HL-60 (cell line): ENCODE measurements around the gene ALKAL2.

Experiments
- DNase-seq, 2 experiments: peaks; one replicate each; pipeline ENCODE4 v3.0.0-alpha.2; 2010 to 2020; ENCODE audit warnings: low read depth in 1 of 2, low spot score in 1 of 2
- H3K27ac ChIP-seq: fragments of 250-450 bp; sonication (Bioruptor Pico); replicated peaks from 2 replicates; pipeline ENCODE4 v1.5.1; 2020; ENCODE audit warnings: mild to moderate bottlenecking, moderate library complexity
- H3K27me3 ChIP-seq: fragments of 250-450 bp; sonication (Bioruptor Pico); 2 replicates; pipeline ENCODE4 v1.5.1; 2021; ENCODE audit warnings: mild to moderate bottlenecking, moderate library complexity; ENCODE audit not compliant: insufficient read depth, poor library complexity, severe bottlenecking
- H3K4me3 ChIP-seq: replicated peaks from 2 replicates; pipeline ENCODE4 v1.5.1; 2011; ENCODE audit warnings: mild to moderate bottlenecking, control low read depth, low read length; ENCODE audit not compliant: insufficient read depth
- GABPA ChIP-seq: IDR thresholded peaks from 2 replicates; pipeline ENCODE4 v1.6.1; 2012; ENCODE audit warnings: low read depth
- POLR2AphosphoS5 ChIP-seq: IDR thresholded peaks from 2 replicates; pipeline ENCODE4 v1.6.1; 2012; ENCODE audit warnings: low read depth
- SPI1 ChIP-seq: IDR thresholded peaks from 2 replicates; pipeline ENCODE4 v1.6.1; 2012; ENCODE audit warnings: low read depth, mild to moderate bottlenecking, borderline replicate concordance
- TF ChIP-seq, protein P1 (sequence below): IDR thresholded peaks from one replicate; pipeline ENCODE4 v1.5.1; 2011; ENCODE audit warnings: low read length, control low read depth, inconsistent platforms; ENCODE audit not compliant: insufficient read depth
- TF ChIP-seq, protein P2 (sequence below): IDR thresholded peaks from 2 replicates; pipeline ENCODE4 v1.6.1; 2012; ENCODE audit warnings: low read depth; ENCODE audit not compliant: insufficient replicate concordance

ALKAL2 gene

GRCh38 chr2:287471-287885, 413 bp downstream of the ALKAL2 start:
- Histone ChIP-seq H3K4me3 (no peak overlapping the region), H3K27me3 (peaks cover 32% of the 10 kb centered on the region), H3K27ac (no peak overlapping the region)
- DNase-seq: no peak
- TF ChIP-seq SPI1 (no peak), GABPA (no peak), POLR2AphosphoS5 (no peak)
- TF ChIP-seq, protein P1, sequence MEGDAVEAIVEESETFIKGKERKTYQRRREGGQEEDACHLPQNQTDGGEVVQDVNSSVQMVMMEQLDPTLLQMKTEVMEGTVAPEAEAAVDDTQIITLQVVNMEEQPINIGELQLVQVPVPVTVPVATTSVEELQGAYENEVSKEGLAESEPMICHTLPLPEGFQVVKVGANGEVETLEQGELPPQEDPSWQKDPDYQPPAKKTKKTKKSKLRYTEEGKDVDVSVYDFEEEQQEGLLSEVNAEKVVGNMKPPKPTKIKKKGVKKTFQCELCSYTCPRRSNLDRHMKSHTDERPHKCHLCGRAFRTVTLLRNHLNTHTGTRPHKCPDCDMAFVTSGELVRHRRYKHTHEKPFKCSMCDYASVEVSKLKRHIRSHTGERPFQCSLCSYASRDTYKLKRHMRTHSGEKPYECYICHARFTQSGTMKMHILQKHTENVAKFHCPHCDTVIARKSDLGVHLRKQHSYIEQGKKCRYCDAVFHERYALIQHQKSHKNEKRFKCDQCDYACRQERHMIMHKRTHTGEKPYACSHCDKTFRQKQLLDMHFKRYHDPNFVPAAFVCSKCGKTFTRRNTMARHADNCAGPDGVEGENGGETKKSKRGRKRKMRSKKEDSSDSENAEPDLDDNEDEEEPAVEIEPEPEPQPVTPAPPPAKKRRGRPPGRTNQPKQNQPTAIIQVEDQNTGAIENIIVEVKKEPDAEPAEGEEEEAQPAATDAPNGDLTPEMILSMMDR: no peak
- TF ChIP-seq, protein P2, sequence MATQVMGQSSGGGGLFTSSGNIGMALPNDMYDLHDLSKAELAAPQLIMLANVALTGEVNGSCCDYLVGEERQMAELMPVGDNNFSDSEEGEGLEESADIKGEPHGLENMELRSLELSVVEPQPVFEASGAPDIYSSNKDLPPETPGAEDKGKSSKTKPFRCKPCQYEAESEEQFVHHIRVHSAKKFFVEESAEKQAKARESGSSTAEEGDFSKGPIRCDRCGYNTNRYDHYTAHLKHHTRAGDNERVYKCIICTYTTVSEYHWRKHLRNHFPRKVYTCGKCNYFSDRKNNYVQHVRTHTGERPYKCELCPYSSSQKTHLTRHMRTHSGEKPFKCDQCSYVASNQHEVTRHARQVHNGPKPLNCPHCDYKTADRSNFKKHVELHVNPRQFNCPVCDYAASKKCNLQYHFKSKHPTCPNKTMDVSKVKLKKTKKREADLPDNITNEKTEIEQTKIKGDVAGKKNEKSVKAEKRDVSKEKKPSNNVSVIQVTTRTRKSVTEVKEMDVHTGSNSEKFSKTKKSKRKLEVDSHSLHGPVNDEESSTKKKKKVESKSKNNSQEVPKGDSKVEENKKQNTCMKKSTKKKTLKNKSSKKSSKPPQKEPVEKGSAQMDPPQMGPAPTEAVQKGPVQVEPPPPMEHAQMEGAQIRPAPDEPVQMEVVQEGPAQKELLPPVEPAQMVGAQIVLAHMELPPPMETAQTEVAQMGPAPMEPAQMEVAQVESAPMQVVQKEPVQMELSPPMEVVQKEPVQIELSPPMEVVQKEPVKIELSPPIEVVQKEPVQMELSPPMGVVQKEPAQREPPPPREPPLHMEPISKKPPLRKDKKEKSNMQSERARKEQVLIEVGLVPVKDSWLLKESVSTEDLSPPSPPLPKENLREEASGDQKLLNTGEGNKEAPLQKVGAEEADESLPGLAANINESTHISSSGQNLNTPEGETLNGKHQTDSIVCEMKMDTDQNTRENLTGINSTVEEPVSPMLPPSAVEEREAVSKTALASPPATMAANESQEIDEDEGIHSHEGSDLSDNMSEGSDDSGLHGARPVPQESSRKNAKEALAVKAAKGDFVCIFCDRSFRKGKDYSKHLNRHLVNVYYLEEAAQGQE: no peak

GRCh38 chr2:286774-287392, 1.0 kb downstream of the ALKAL2 start:
- Histone ChIP-seq H3K27ac (no peak overlapping the region), H3K27me3 (peaks cover 32% of the 10 kb centered on the region), H3K4me3 (no peak overlapping the region)
- no peak for DNase-seq
- TF ChIP-seq, protein P1: no peak
- TF ChIP-seq SPI1 (no peak), GABPA (no peak), POLR2AphosphoS5 (no peak)
- TF ChIP-seq, protein P2: no peak

DNA sequence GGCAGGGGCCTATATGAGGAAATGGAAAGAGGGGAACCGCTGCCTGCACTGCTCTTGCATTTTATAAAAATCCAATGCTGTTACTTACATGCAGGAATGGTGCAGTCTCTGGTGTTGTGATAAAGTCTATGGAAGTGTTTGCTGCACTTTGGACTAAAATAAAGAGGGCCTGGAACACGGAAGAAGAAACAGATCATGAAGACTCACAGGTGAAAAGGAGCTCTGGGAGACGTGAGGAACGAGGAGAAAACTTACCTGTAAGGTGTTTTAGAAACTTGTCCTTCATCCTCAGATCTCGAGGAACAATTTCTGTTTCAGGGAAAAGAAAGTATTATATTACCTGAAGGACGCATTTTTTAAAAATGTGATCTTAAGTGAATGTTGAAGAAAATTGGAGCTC, 1.9 kb downstream of the ALKAL2 start:
- no peak overlapping the region for H3K4me3 ChIP-seq
- peaks cover 30% of the 10 kb centered on the region for H3K27me3 ChIP-seq
- DNase-seq: no peak
- TF ChIP-seq GABPA: no peak
- TF ChIP-seq, protein P2: no peak
- no peak for TF ChIP-seq POLR2AphosphoS5
- no peak for TF ChIP-seq SPI1
- TF ChIP-seq, protein P1: no peak
- no peak overlapping the region for H3K27ac ChIP-seq
